ENCODE results near the gene PRDX5.
A peak's percentile ranks its signal among the peaks of the same experiment; 100 is the strongest.

Gene PRDX5

GRCh38 chr11:64317961-64318765, at the start of gene PRDX5:
Gene PRDX5, plus strand, starts transcription at chr11:64318121. Its CDS starts 95 bp downstream, at chr11:64318216.
- DNase-seq, result peak; percentile 95

- DNase-seq, result peak; percentile 65
Observed at GRCh38 chr11:64268893-64269539, 48.9 kb upstream of the PRDX5 start.

GRCh38 chr11:64269540-64270220, 48.2 kb upstream of the PRDX5 start:
- peak; percentile 100 for DNase-seq

GRCh38 chr11:64275031-64275800, 42.7 kb upstream of the PRDX5 start:
- no peak for DNase-seq

- no peak for DNase-seq
Observed at GRCh38 chr11:64275841-64276240, 42.1 kb upstream of the PRDX5 start.

- DNase-seq, result no peak
Observed at GRCh38 chr11:64276653-64277431, 41.1 kb upstream of the PRDX5 start.

GRCh38 chr11:64278576-64279190, 39.2 kb upstream of the PRDX5 start:
- no peak for DNase-seq

GRCh38 chr11:64281957-64282770, 35.8 kb upstream of the PRDX5 start:
- DNase-seq, result no peak

- no peak for DNase-seq
Observed at GRCh38 chr11:64283092-64283491, 34.8 kb upstream of the PRDX5 start.

- peak; percentile 91 for DNase-seq
Observed at GRCh38 chr11:64284048-64284961, 33.6 kb upstream of the PRDX5 start, which contains the start of gene BAD. Gene BAD, minus strand, starts transcription at chr11:64284665. Its CDS starts 297 bp downstream, at chr11:64284368.

- DNase-seq, result peak; percentile 58
Observed at GRCh38 chr11:64284962-64285884, 32.7 kb upstream of the PRDX5 start, which contains the start of gene GPR137. Gene GPR137, plus strand, starts transcription at chr11:64285848. Its CDS starts 677 bp downstream, at chr11:64286525.

GRCh38 chr11:64285885-64286800, 31.8 kb upstream of the PRDX5 start:
- DNase-seq, result no peak

- no peak for DNase-seq
Observed at GRCh38 chr11:64286801-64287159, 31.1 kb upstream of the PRDX5 start.

GRCh38 chr11:64287676-64288352, 30.1 kb upstream of the PRDX5 start:
- no peak for DNase-seq

GRCh38 chr11:64288353-64288750, 29.6 kb upstream of the PRDX5 start:
- DNase-seq, result no peak

- DNase-seq, result no peak
Observed at GRCh38 chr11:64289002-64289564, 28.8 kb upstream of the PRDX5 start.
